NCI-H1930 (cell line): ENCODE data around the gene PDE4D.
"Not testable (repeated sequence)": the region's sequence is repeated elsewhere in the genome, so short reads cannot be mapped to it uniquely, and the experiment has no call there.

Experiments
- DNase-seq, 2 experiments: peaks; one replicate each; lab custom pipeline; 2025; lab: John Stamatoyannopoulos, UW

PDE4D gene

GRCh38 chr5:59471463-59471862, 422.1 kb downstream of the PDE4D start:
- DNase-seq = no peak

DNA sequence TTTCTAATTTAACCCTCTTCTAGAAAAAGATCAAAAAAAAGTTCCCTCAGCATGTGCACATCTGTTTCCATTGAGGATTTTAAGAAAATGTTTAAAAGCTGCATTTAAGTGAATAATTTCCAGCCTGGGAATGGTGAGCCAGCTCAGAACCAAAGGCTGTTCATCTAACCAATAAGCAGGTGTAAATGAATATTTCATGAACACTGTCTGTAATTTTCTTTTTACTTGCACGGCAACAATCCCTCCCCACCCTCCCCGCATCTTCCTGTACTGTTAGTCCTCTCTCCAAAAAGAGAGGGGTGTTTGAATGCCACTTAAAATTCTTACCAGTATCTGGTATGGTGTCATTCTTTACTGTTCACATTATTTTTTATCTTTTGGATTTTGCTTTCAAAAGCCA, 425.6 kb downstream of the PDE4D start:
- no peak for DNase-seq

GRCh38 chr5:59466271-59466670, 427.3 kb downstream of the PDE4D start:
- DNase-seq = no peak

DNA sequence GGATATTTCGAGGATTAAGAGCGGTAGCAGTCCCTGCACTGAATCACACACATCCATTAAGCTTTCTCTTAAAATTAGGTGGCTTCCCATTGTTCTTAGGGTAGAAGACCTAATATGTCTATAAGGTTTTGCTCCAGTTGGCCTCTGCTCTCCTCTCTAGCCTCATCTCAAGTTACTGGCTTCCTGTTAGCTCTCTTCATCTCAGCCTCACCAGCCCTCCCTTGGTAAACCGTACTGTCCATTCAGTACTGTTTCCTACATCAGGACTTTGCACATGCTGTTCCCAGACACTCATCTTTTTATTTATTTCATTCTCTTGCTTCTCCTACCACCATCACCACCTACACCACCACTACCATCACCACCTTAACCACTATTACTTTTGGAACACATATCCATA, 428.6 kb downstream of the PDE4D start:
- no peak for DNase-seq

DNA sequence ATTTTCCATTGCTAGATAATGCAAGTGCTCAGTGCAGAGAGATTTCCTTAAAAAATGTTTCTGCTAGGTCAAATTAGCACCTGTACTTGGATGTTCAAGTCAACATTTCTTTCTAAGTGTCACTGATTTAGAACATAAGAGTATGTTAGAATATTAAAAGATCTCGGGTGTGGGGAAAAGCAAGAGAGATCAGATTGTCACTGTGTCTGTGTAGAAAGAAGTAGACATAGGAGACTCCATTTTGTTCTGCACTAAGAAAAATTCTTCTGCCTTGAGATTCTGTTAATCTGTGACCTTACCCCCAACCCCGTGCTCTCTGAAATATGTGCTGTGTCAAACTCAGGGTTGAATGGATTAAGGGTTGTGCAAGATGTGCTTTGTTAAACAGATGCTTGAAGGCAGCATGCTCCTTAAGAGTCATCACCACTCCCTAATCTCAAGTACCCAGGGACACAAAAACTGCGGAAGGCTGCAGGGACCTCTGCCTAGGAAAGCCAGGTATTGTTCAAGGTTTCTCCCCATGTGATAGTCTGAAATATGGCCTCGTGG, 429.8 kb downstream of the PDE4D start:
- not testable (repeated sequence) for DNase-seq

DNA sequence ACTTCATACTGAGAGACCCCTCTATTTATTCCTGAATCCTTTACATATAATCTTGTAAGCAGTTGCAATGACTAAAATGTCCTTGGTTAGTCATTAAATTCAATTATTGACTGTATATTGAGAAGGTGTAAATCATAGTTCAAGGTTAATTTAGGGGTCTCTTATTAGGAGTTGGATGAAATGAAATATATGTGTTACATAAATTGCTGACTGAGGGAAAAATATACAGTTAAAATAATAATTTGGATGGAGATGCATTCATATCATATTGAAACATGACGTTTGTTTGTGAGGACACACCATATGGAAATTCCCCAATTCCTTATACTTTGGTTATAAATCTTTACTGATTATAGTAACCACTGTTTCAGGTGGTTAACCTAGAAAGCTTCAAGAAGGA, 430.6 kb downstream of the PDE4D start:
- no peak for DNase-seq

GRCh38 chr5:59460368-59461153, 433.0 kb downstream of the PDE4D start:
- DNase-seq = no peak

GRCh38 chr5:59458966-59459729, 434.4 kb downstream of the PDE4D start:
- DNase-seq = no peak

GRCh38 chr5:59458321-59458720, 435.2 kb downstream of the PDE4D start:
- DNase-seq = no peak

DNA sequence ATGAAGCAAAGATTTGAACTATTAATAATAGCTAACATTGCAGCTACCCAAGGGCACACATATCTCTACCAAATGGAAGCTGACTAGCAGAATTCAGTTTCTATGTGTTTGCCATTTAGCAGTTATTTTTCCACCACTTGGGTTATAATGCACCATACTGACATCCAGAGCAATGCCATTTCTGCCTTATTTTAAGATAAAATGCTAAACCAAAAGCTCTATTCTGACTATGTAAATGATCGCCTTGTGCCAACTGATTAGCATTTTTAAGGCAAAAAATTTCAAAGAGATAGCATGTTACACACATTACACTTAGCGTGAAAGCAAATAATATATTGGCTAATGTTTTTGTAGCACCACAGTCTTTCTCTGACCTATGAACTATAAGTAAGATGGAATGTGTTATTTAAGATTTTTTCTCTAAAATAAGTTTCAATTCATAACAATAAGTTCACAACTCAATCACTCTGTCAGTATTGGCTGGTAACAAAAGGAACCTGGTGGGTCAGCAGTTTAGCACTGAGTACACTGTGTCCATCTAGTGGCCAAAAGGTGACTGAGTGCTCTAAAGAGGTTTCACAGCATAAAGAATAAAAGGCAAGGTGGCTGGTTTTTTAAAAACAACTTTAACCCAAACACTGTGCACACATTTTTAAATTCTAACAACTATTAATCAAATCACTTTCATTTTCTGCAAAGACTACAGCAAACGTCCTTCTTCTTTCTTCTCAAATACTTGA, 443.5 kb downstream of the PDE4D start:
- no peak for DNase-seq

GRCh38 chr5:59446356-59446755, 447.2 kb downstream of the PDE4D start:
- no peak for DNase-seq

GRCh38 chr5:59445741-59446140, 447.8 kb downstream of the PDE4D start:
- no peak for DNase-seq

DNA sequence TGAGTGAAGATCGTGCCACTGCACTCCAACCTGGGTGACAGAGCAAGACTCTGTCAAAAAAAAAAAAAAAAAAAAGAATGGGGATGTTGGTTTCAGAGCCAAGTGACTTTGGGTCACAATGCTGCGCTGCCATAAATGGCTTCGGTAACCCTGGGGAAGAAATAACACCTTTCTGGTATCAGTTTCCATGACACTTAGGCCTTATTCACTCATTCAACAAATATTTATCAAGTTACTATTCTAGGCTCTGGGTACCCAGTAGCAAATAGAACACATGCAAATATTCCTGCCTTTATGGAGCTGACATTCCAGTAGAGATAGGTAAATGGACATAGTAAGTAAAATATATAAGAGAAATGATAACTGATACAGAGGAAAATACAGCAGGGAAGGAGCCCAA, 454.2 kb downstream of the PDE4D start:
- DNase-seq = no peak

DNA sequence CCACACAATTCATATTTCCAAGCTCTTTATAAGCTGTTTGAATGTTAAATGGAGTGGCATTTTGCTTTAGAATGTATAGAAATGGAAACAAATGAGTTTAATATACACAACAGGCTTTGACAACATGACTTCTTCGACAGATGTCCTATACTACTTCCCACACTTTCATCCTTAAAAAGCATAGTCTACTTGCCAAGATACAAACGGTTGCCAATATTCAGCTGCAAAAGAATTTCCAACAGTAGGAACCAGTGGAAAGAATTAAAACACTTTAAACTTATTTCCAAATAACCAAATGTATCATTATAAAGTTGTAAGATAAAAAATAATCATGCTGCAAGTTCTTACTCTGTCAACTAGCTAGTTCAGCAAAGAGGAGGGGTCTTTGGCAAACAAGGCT, 456.4 kb downstream of the PDE4D start:
- no peak for DNase-seq

DNA sequence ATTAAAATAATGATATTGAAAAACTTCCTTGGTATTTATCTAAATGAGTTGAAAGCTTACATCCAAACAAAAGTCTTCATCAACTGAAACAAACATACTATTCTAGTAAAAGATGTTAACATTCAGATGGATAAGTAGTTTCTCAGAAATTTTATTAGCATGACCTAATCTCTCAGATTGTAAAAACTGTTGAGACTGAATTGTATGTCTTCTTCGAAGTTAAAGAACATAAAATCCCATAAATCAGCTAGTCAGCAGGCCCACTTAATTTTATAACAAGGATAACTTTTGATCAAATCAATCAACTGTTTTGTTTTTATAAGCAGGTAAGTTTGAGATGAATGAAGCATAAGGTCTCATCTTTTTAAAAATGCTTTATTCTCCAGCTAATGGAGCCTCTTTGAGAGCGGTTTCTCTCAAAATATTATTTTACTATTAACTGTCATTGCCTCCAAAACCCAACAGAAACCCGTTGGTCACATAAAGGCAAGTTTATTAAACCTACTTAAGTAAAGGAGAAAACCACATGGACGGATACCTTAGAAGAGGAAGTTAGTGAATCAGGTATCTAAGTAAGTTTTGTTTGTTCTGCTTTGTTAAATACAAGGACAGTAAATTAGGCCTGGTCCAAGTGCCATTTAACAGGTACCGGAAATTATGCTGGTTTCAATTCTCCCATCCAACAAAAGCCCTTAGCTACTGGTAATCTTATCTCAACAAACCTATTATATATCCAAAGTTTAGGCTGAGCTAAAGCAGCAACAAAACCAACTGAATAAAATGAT, 457.0 kb downstream of the PDE4D start:
- no peak for DNase-seq

- DNase-seq = no peak
Measured at GRCh38 chr5:59433174-59433573, 460.4 kb downstream of the PDE4D start.

DNA sequence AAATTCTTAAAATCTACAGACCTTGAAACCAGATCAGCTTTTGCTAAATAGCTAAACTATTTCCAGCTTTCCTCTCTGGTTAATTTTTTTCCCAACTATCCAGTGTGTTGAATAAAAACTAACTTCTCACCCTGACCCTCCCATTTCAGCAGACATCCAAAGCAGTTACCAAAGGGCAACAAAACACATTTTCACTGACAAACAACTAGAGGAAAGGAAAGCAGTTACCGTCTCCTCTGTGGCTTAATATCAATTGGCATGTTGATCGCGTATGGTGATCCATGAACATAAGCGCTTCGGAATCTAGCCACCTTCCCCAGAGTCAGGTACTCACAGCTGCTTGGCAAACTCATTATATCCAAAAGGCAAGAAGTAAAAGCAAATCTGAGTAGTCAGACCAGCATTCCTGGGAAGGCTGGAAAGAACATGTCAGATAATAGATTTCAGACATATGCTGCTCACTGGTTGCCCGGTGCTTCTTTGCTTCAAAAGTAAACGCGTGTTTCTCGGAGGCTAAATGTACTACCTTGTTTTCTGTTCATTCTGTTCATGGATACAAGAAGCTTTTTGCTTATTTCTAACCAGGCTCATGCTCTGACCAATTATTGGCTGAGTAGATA, 463.4 kb downstream of the PDE4D start:
- DNase-seq = no peak

GRCh38 chr5:59428391-59428790, 465.1 kb downstream of the PDE4D start:
- no peak for DNase-seq

- no peak for DNase-seq
Measured at GRCh38 chr5:59424515-59424914, 469.0 kb downstream of the PDE4D start.

DNA sequence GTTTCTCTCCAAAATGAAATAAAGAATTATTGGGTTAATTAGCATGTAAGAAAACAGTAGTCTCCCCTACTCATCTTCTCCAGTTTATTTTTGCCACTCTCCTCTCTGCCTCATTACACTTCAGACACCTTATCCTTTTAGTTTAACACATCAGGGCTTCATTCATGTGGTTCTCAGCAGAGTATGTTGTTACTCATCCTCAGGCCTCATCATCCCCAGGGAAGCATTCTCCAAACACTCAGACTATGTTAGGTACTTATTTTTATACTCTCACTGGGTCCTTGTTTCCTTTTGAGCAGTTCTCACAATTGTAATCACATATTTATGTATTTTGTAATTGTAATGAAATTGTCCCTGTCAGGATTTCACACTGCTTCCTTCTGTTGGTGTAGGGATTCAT, 470.5 kb downstream of the PDE4D start:
- no peak for DNase-seq
